Liver (tissue), 9 donors: ENCODE data around the gene TBL1X. TPM values are rescaled to one million over a fixed set of nuclear protein-coding genes. Genes with fewer than 3 reads are reported as not detected.

Experiments used
- DNase-seq: peaks from one replicate; pipeline ENCODE4 v3.0.0-alpha.2; 2017; ENCODE audit warnings: low spot score
- H3K27ac ChIP-seq, 2 donors: one replicate each; pipeline ENCODE4 v1.7.0; 2013; ENCODE audit warnings: inconsistent platforms in 2 of 2, low read length in 2 of 2, control low read depth in 1 of 2, low read depth in 1 of 2, mild to moderate bottlenecking in 1 of 2
- H3K27me3 ChIP-seq, 4 donors: one replicate each; pipeline versions ENCODE4 v1.6.1 to v1.7.0; 2013; ENCODE audit warnings: low read length in 3 of 4, inconsistent platforms in 1 of 4, mild to moderate bottlenecking in 1 of 4, moderate library complexity in 1 of 4; ENCODE audit not compliant: control insufficient read depth in 4 of 4, insufficient read depth in 4 of 4
- H3K36me3 ChIP-seq, 4 donors: one replicate each; pipeline versions ENCODE4 v1.6.1 to v1.7.0; 2013; ENCODE audit warnings: low read length in 3 of 4, mild to moderate bottlenecking in 3 of 4, low read depth in 1 of 4, moderate library complexity in 1 of 4; ENCODE audit not compliant: control insufficient read depth in 4 of 4, insufficient read depth in 3 of 4
- H3K4me1 ChIP-seq, 4 donors: one replicate each; pipeline versions ENCODE4 v1.6.1 to v1.7.0; 2013; ENCODE audit warnings: low read length in 3 of 4, mild to moderate bottlenecking in 3 of 4, moderate library complexity in 1 of 4; ENCODE audit not compliant: control insufficient read depth in 4 of 4, insufficient read depth in 4 of 4
- H3K4me3 ChIP-seq, 3 donors: one replicate each; pipeline versions ENCODE4 v1.6.1 to v1.7.0; 2013; ENCODE audit warnings: low read length in 3 of 3, control low read depth in 1 of 3, low read depth in 1 of 3, mild to moderate bottlenecking in 1 of 3
- H3K9ac ChIP-seq, 2 donors: one replicate each; pipeline ENCODE4 v1.7.0; 2013; ENCODE audit warnings: low read length in 2 of 2, mild to moderate bottlenecking in 2 of 2, moderate library complexity in 2 of 2, control low read depth in 1 of 2, low read depth in 1 of 2
- H3K9me3 ChIP-seq, 4 donors: one replicate each; pipeline versions ENCODE4 v1.6.1 to v1.7.0; 2013; ENCODE audit warnings: low read length in 3 of 4; ENCODE audit not compliant: control insufficient read depth in 4 of 4
- EGR1 ChIP-seq, 2 donors: IDR thresholded peaks; 2 replicates each; pipeline ENCODE4 v1.6.1; 2016 to 2018; ENCODE audit warnings: antibody characterized with exemption in 2 of 2, low read depth in 2 of 2
- FOXA1 ChIP-seq: IDR thresholded peaks from 2 replicates; pipeline ENCODE4 v1.6.1; 2016; ENCODE audit warnings: antibody characterized with exemption
- FOXA2 ChIP-seq: IDR thresholded peaks from 2 replicates; pipeline ENCODE4 v1.6.1; 2016; ENCODE audit warnings: antibody characterized with exemption
- GABPA ChIP-seq, 2 donors: IDR thresholded peaks in 1 of 2; conservative IDR thresholded peaks in 1 of 2; 2 replicates each; pipeline ENCODE4 v1.6.1; 2016; ENCODE audit warnings: antibody characterized with exemption in 2 of 2, mild to moderate bottlenecking in 1 of 2, moderate library complexity in 1 of 2
- HNF4A ChIP-seq, 2 donors: conservative IDR thresholded peaks; 2 replicates each; pipeline ENCODE4 v1.6.1; 2016; ENCODE audit warnings: antibody characterized with exemption in 2 of 2, mild to moderate bottlenecking in 2 of 2
- HNF4G ChIP-seq: IDR thresholded peaks from 2 replicates; pipeline ENCODE4 v1.6.1; 2016; ENCODE audit warnings: antibody characterized with exemption
- JUND ChIP-seq, 2 donors: IDR thresholded peaks; 2 replicates each; pipeline ENCODE4 v1.6.1; 2016; ENCODE audit warnings: antibody characterized with exemption in 2 of 2
- NR2F2 ChIP-seq: IDR thresholded peaks from 2 replicates; pipeline ENCODE4 v1.6.1; 2016; ENCODE audit warnings: antibody characterized with exemption
- RAD21 ChIP-seq, 2 donors: IDR thresholded peaks; 2 replicates each; pipeline ENCODE4 v1.6.1; 2016; ENCODE audit warnings: antibody characterized with exemption in 2 of 2, mild to moderate bottlenecking in 2 of 2
- RXRA ChIP-seq, 2 donors: IDR thresholded peaks; 2 replicates each; pipeline ENCODE4 v1.6.1; 2017 to 2018; ENCODE audit warnings: antibody characterized with exemption in 2 of 2, mild to moderate bottlenecking in 1 of 2
- SP1 ChIP-seq: IDR thresholded peaks from 2 replicates; pipeline ENCODE4 v1.6.1; 2018; ENCODE audit warnings: antibody characterized with exemption, mild to moderate bottlenecking
- TAF1 ChIP-seq: conservative IDR thresholded peaks from 2 replicates; pipeline ENCODE4 v1.6.1; 2016; ENCODE audit warnings: antibody characterized with exemption, mild to moderate bottlenecking
- YY1 ChIP-seq: IDR thresholded peaks from 2 replicates; pipeline ENCODE4 v1.6.1; 2016; ENCODE audit warnings: antibody characterized with exemption, mild to moderate bottlenecking
- WGBS: extraction: QIAGEN DNeasy Blood & Tissue Kit; methylation state at CpG from one replicate; pipeline ENCODE4 v1.1.7; 2013; 5-methylcytosine and 5-hydroxymethylcytosine counted together
- polyA plus RNA-seq, 2 donors: library from polyadenylated mRNA; stranded (reverse) in 1 of 2; unstranded in 1 of 2; fragments of 200-250 nt in 1 of 2; fragments of >200 nt in 1 of 2; fragmentation: Nextera tagmentation in 1 of 2; extraction: Ambion mirVana in 1 of 2; gene quantifications; one replicate each; pipeline versions ENCODE4 v1.2.1 to v1.2.3, GENCODE V29; 2013 to 2015
- total RNA-seq, 2 donors: library from RNA; depleted of rRNA; stranded (reverse); fragments of >200 nt; gene quantifications; one replicate each; pipeline ENCODE4 v1.2.3, GENCODE V29; 2014
- TF ChIP-seq, protein P1 (sequence below): IDR thresholded peaks from 2 replicates; pipeline ENCODE4 v1.6.1; 2016; ENCODE audit warnings: antibody characterized with exemption, mild to moderate bottlenecking
- TF ChIP-seq, protein P2 (sequence below): IDR thresholded peaks from 2 replicates; pipeline ENCODE4 v1.6.1; 2016; ENCODE audit warnings: antibody characterized with exemption
- TF ChIP-seq, protein P3 (sequence below): IDR thresholded peaks from 2 replicates; pipeline ENCODE4 v1.6.1; 2016; ENCODE audit warnings: antibody characterized with exemption
- TF ChIP-seq, protein P4 (sequence below): IDR thresholded peaks from 2 replicates; pipeline ENCODE4 v1.6.1; 2016; ENCODE audit warnings: antibody characterized with exemption
- TF ChIP-seq, protein P5 (sequence below): fragments of 150-350 bp; IDR thresholded peaks from 2 replicates; pipeline ENCODE4 v1.5.1; 2017; ENCODE audit warnings: improper control_type of control experiment, low read depth, low read length; ENCODE audit not compliant: missing input control
- donor health status: healthy.
- donor health status: healthy.
- donor health status: healthy.
- donor health status: healthy.
- donor health status: healthy.

Gene TBL1X
- total and polyA plus RNA-seq, 4 donors, result 11.2 to 15.1 (median 11.8) TPM

DNA sequence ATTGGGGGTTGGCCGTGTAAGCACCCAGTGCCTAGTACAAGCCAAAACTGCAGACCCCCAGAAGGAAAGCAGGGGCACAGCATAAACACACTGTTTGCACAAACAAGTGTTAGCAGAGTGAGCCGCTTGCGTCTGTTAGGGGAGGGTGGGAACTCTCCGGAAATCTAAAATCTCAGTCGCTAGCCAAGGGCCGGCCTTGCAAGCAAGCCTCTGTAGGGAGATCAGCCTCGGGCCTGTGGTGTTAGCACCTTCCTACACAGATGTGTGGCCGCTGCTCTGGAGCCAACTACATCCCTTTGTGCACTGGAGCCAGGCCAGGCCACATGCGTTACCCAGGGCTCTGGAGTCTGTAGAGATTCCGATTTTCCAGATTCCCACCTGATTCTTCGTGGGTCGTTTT lies 233.7 kb downstream of the TBL1X start:
- Histone ChIP-seq H3K36me3 (peaks cover 2 to 41% (median 8%) of the 10 kb centered on the region in 4 donors), H3K9me3 (no peaks in the 10 kb centered on the region), H3K27me3 (no peaks in the 10 kb centered on the region), H3K4me3 (no peak overlapping the region), H3K9ac (no peak overlapping the region), H3K4me1 (no peaks in the 10 kb centered on the region), H3K27ac (no peak overlapping the region)
- no peak for TF ChIP-seq FOXA1
- no peak for TF ChIP-seq RXRA (IDR thresholded peaks at IDR 0.05)
- TF ChIP-seq, protein P1, sequence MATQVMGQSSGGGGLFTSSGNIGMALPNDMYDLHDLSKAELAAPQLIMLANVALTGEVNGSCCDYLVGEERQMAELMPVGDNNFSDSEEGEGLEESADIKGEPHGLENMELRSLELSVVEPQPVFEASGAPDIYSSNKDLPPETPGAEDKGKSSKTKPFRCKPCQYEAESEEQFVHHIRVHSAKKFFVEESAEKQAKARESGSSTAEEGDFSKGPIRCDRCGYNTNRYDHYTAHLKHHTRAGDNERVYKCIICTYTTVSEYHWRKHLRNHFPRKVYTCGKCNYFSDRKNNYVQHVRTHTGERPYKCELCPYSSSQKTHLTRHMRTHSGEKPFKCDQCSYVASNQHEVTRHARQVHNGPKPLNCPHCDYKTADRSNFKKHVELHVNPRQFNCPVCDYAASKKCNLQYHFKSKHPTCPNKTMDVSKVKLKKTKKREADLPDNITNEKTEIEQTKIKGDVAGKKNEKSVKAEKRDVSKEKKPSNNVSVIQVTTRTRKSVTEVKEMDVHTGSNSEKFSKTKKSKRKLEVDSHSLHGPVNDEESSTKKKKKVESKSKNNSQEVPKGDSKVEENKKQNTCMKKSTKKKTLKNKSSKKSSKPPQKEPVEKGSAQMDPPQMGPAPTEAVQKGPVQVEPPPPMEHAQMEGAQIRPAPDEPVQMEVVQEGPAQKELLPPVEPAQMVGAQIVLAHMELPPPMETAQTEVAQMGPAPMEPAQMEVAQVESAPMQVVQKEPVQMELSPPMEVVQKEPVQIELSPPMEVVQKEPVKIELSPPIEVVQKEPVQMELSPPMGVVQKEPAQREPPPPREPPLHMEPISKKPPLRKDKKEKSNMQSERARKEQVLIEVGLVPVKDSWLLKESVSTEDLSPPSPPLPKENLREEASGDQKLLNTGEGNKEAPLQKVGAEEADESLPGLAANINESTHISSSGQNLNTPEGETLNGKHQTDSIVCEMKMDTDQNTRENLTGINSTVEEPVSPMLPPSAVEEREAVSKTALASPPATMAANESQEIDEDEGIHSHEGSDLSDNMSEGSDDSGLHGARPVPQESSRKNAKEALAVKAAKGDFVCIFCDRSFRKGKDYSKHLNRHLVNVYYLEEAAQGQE, result no peak
- no peak for TF ChIP-seq TAF1
- no peak for TF ChIP-seq HNF4G
- TF ChIP-seq HNF4A (conservative IDR thresholded peaks at IDR 0.05), result no peak
- no peak for TF ChIP-seq NR2F2
- TF ChIP-seq, protein P2, sequence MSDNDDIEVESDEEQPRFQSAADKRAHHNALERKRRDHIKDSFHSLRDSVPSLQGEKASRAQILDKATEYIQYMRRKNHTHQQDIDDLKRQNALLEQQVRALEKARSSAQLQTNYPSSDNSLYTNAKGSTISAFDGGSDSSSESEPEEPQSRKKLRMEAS, result no peak
- TF ChIP-seq YY1, result no peak
- TF ChIP-seq SP1, result no peak
- TF ChIP-seq, protein P3, sequence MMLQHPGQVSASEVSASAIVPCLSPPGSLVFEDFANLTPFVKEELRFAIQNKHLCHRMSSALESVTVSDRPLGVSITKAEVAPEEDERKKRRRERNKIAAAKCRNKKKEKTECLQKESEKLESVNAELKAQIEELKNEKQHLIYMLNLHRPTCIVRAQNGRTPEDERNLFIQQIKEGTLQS, result no peak
- DNase-seq, result no peak
- 97% methylated on average over 12 of the region's 12 CpGs for WGBS

DNA sequence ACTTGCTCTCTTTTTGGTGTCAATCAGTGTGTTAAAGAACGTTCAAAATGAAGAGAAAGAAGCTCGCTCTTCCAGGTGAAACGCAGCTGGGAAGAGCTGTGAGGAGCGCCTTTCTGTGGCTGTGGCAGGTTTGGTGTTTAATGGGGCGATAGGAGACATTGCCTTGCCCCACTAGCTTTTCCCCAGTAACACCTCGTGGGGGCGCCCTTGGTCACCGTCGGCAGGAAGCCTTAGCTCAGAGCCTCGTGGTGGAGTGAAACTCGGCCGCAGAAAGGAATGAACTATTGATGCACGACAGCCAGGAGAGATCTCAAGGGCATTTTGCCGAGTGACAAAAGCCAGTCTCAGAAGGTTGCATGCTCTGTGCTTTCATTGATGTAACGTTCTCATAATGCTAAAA lies 235.7 kb downstream of the TBL1X start:
- 92% methylated on average over 15 of the region's 15 CpGs for WGBS

More for the DNA sequence above, 235.7 kb downstream of the TBL1X start:
- Histone ChIP-seq H3K9me3 (peaks cover 0 to 2% (median 0%) of the 10 kb centered on the region in 4 donors), H3K27me3 (no peaks in the 10 kb centered on the region), H3K4me3 (no peak overlapping the region), H3K9ac (no peak overlapping the region), H3K27ac (no peak overlapping the region), H3K36me3 (peaks cover 0 to 34% (median 6%) of the 10 kb centered on the region in 4 donors), H3K4me1 (no peaks in the 10 kb centered on the region)
- no peak for DNase-seq
- TF ChIP-seq RAD21 (IDR thresholded peaks at IDR 0.05) (no peak), SP1 (no peak), TAF1 (no peak), YY1 (no peak), NR2F2 (no peak), FOXA1 (no peak), EGR1 (IDR thresholded peaks at IDR 0.05; ENCODE audit: low read depth in 2 of 2) (no peak), JUND (IDR thresholded peaks at IDR 0.05) (no peak), HNF4A (conservative IDR thresholded peaks at IDR 0.05) (no peak), FOXA2 (no peak), RXRA (IDR thresholded peaks at IDR 0.05) (no peak), HNF4G (no peak), GABPA (IDR thresholded peaks at IDR 0.05 in 1 of 2, conservative IDR thresholded peaks at IDR 0.05 in 1 of 2) (no peak)
- TF ChIP-seq, protein P3, result no peak
- TF ChIP-seq, protein P4, sequence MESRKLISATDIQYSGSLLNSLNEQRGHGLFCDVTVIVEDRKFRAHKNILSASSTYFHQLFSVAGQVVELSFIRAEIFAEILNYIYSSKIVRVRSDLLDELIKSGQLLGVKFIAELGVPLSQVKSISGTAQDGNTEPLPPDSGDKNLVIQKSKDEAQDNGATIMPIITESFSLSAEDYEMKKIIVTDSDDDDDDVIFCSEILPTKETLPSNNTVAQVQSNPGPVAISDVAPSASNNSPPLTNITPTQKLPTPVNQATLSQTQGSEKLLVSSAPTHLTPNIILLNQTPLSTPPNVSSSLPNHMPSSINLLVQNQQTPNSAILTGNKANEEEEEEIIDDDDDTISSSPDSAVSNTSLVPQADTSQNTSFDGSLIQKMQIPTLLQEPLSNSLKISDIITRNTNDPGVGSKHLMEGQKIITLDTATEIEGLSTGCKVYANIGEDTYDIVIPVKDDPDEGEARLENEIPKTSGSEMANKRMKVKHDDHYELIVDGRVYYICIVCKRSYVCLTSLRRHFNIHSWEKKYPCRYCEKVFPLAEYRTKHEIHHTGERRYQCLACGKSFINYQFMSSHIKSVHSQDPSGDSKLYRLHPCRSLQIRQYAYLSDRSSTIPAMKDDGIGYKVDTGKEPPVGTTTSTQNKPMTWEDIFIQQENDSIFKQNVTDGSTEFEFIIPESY, result no peak
- TF ChIP-seq, protein P5, sequence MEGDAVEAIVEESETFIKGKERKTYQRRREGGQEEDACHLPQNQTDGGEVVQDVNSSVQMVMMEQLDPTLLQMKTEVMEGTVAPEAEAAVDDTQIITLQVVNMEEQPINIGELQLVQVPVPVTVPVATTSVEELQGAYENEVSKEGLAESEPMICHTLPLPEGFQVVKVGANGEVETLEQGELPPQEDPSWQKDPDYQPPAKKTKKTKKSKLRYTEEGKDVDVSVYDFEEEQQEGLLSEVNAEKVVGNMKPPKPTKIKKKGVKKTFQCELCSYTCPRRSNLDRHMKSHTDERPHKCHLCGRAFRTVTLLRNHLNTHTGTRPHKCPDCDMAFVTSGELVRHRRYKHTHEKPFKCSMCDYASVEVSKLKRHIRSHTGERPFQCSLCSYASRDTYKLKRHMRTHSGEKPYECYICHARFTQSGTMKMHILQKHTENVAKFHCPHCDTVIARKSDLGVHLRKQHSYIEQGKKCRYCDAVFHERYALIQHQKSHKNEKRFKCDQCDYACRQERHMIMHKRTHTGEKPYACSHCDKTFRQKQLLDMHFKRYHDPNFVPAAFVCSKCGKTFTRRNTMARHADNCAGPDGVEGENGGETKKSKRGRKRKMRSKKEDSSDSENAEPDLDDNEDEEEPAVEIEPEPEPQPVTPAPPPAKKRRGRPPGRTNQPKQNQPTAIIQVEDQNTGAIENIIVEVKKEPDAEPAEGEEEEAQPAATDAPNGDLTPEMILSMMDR, result no peak
- TF ChIP-seq, protein P1, result no peak
- TF ChIP-seq, protein P2, result no peak
